Stimulated activated CD4-positive, alpha-beta T cell treated with anti-CD3 and anti-CD28 coated beads, Interleukin-1b, Interleukin-23, amount 100 ng/mL, for 48 hours (primary cell): Measurements from ENCODE around the gene MRPL12.
A peak's percentile ranks its signal among the peaks of the same experiment; 100 is the strongest.
"Not testable (repeated sequence)": the region's sequence is repeated elsewhere in the genome, so short reads cannot be mapped to it uniquely, and the experiment has no call there.

Source experiments
- DNase-seq: peaks from one replicate; pipeline ENCODE4 v3.0.0-alpha.2; 2020

The MRPL12 gene

GRCh38 chr17:81702934-81703746 lies at the start of gene MRPL12:
Gene MRPL12 (plus strand): TSS chr17:81703367. CDS start chr17:81703502, 135 bp downstream.
- peak; percentile 89 for DNase-seq

DNA sequence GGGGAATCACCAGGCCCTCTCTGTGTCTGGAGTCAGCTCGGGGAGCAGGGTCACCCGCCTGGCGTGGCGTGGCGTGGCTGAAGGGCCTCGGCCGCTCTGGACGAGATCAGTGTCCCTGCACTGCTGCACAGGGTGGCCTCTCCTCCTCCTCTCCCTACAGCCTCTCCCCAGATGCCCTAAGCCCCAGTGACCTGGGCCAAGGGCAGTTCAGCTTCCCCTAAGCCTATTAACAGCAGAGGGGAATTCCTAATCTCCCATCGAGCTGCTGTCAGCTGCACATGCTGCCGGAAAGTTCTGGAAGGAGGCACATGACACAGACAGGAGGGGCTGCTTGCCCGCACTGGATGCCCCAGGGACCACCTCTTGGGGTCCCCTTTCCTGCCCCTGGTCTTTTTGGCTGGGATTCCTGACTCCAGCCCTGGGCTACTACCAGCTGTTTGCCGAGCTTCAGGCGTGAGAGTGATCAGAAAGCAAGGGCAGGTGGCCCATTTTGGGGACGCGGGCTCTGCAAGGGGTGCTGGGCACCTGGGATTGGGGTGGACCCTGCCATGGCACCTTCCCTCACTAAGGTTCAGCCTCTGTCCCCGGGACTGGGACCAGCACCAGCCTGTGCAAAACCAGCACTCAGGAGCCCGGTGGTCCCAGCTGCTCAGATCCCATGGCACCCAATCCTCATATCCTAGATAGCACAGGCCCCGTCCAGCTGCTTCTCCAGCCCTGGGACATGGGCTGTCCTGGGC lies 47.6 kb upstream of the MRPL12 start:
- no peak for DNase-seq

DNA sequence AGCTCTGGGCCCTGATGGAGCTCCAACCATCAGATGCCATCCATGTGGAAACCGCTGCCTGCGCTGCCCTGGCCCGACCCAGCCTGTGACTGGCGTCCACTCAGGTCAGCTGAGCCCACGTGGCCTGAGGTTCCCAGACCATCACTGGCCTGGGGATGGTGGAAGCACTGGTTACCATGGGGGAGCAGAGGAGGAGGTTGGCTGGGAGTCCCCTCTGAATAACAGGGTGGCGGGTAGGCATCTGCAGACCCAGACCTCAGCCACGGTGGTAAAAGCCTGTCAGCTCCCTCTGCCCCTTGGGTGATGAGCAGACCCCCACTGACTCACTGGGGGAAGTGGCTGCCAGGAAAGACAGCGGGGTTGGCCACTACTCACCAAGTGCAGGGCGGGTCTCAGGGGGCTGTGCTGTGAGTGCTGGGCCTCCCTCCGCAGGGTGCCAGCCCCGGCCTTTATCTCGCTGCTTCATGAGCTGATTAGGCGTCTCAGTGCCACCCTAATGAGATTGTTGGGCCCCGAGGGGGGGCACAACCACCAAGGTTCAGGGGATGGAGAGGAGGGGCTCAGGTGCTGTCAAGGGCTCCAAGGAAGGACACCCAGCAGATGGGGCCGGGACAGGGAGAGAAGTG lies 46.9 kb upstream of the MRPL12 start, which contains the start of gene PDE6G:
Gene PDE6G (minus strand): TSS at position 425 of the 626 bp plus-strand sequence. CDS start 3,237 bp downstream, outside the sequence.
- no peak for DNase-seq

GRCh38 chr17:81656835-81657234 lies 46.3 kb upstream of the MRPL12 start:
- no peak for DNase-seq

DNA sequence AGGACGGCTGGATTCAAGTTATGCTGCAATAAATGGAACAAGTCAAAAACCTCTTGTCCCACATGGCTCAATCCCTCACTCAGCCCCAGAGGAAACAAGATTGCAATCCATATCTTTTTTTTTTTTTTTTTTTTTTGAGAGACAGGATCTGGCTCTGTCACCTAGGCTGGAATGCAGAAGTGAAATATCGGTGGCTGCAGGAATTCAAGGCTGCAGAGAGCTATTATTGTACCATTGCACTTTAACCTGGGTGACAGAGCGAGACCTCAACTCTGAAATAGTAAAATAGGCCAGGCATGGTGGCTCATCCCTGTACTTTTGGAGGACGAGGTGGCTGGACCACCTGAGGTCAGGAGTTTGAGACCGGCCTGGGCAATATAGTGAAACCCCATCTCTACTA lies 44.1 kb upstream of the MRPL12 start:
- DNase-seq = no peak

- no peak for DNase-seq
These were observed 42.7 kb upstream of the MRPL12 start for GRCh38 chr17:81660441-81660840.

DNA sequence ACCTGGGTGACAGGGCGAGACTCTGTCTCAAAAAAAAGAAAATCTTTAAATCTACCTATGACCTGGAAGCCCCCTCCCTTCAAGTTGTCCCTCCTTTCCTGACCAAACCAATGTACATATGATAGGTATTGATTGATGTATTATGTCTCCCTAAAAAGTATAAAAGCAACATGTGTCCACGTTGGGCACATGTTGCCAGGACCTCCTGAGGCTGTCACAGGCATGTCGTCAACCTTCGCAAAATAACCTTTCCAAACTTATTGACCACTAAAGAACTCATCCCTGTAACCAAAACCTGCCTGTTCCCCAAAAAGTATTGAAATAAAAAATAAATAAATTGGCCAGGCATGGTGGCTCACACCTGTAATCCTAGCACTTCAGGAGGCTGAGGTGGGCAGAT lies 41.2 kb upstream of the MRPL12 start:
- no peak for DNase-seq

GRCh38 chr17:81664051-81664470 lies 39.1 kb upstream of the MRPL12 start:
- DNase-seq = no peak

DNA sequence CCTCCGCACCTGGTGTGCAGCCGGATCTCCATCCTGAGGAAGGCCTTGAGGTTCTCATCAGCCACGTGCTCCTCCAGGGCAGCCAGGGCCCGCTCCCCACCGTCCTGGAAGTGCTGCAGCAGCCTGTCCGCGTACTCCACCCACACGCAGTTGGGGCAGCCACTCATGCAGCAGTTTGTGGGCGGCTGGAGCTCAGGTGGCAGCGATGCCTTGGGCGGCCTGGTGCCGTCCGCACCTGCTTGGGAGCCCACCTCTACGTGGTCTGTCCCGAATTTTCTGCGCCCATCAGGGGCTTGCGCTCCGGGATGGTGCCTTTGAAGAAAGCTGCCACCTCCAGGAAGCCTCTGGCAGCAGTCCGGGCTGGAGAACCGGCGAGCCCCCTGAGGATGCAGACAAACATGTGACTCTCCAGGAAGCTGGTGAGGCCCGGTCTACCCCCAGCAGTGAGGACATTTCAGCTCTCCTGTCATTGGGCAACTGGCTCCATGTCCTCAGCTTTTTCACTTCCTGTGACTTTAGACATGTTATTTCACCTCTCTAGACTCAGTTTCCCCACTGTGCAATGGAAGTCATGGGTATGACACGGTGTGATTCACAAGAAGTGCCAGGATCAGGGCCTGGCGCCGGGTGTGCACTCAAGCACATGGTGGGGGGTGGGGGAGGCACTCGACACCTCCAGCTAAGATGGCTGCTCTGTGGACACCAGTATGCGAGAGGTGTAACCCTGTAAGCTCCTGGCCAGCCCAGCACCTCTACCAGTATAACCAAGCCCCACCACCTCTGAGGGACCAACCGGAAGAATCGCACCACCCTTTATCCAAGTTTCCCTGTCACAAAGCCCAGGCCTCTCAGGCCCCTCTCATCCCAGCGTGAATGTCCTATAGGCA lies 37.7 kb upstream of the MRPL12 start:
- DNase-seq = peak; percentile 76

GRCh38 chr17:81666092-81666341 lies 37.1 kb upstream of the MRPL12 start:
- DNase-seq = no peak

DNA sequence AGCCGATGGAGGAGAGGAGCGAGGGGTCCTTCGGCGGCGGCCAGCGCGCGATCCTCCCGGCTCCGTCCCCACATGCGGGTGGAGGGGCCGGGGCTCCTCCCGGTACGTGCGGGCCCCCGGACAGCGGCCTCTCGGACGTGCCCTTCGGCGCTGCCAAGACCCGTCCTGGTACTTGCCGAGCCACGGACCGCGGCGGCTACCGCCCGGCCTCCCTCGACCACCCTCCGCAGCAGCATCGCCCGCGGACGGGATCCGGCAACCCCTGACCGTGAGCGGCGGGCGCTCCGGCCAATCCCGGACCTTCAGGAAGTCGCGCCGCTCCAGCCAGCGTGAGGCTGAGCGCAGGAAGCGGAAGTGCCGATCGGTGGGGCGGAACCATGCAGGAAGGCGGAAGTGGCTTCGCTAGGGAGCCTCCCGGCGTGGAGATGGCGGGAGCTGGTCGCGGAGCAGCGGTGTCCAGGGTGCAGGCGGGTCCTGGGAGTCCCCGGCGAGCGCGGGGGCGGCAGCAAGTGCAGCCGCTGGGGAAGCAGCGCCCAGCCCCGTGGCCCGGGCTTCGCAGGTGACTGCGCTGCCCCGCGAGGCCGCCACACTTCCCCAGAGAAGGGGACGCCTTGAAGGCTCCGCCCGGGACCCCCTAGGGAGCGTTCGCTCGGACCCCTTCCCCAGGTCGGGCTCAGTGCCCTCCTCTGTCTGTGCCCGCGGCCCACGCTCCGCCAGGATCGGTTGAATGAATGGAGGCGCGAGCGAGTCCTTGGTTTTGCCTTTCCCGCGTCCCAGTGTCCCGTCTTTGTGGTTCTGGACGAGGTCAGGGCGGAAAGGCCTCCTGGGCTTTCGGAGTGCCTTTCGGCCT lies 36.6 kb upstream of the MRPL12 start, which contains the start of the genes CCDC137 and OXLD1:
Gene CCDC137 (plus strand): TSS at position 396 of the 850 bp plus-strand sequence. CDS start 30 bp downstream, at position 426.
Gene OXLD1 (minus strand): TSS at position 264 of the 850 bp plus-strand sequence. CDS start 28 bp downstream, at position 236.
- DNase-seq = peak; percentile 95

GRCh38 chr17:81667754-81668153 lies 35.4 kb upstream of the MRPL12 start:
- no peak for DNase-seq

DNA sequence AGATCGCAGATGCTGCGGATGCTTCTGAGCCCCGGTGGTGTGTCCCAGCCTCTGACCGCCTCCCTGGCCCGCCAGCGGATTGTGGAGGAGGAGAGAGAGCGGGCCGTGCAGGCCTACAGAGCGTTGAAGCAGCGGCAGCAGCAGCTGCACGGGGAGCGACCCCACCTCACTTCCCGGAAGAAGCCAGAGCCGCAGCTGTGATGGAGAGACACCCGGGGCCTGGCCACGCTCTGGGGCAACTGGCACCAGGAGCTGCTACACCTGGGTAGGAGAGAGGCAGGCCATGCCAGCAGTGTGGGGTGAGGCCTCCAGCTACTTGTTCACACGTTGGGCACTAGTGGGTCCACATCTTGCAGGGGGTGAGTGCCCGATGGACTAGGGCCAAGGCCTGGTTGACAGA lies 30.7 kb upstream of the MRPL12 start:
- DNase-seq = no peak

DNA sequence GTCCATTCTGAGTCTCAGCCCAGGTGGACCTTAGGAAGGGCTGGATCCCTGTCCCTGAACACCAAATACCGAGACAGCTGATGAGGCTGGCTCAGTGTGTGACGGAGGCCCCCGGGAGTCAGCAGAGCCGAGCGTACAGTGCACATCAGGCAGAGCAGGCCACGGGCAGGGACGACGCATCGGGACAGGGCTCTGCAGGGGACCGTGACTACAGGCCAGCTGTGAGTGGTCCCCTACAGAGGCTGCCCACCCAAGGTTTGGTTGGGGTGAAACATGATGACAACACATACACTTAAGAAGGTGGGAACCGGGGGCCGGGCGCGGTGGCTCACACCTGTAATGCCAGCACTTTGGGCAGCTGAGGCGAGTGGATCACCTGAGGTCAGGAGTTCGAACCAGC lies 30.2 kb upstream of the MRPL12 start:
- no peak for DNase-seq

GRCh38 chr17:81673561-81674258 lies 29.5 kb upstream of the MRPL12 start:
- DNase-seq = no peak

GRCh38 chr17:81675515-81676221 lies 27.5 kb upstream of the MRPL12 start:
- DNase-seq = not testable (repeated sequence)

GRCh38 chr17:81676906-81677305 lies 26.3 kb upstream of the MRPL12 start:
- no peak for DNase-seq

DNA sequence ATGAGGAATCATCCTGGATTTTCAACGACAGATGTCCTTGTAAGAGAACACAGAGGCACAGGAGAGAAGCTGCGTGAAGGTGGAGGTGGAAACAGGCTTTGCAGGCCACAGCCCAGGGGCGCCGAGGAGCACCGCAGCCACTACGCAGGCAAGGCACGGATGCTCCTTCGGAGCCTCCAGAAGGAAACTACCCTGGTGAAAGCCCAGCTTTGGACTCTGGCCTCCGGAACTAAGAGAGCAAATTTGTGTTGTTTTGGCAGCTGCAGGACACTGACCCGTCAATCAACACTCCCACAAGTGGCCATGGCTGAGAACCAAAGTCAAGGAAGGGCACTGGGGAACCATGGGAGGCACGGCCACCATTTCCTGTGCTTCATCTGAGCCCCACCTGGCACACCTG lies 23.0 kb upstream of the MRPL12 start:
- no peak for DNase-seq

DNA sequence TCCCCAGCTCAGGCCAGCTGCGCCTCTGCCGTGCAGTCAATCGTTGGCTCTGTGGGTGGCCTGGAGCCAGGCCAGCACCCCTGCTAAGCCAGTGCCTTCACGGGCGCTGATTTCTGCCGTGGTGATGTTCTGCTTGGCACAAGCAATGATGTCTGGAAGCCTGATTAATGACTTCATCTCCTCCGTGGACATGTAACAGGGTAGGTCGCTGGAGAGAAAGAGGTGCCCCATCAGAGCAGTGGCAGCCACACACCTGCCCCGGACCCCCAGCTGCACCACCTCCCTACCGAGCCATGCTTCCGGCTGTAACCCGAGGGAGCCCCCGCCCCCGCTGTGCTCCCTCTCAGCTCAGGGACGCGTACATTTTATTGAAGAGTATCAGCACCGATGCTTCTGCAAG lies 21.5 kb upstream of the MRPL12 start:
- no peak for DNase-seq

GRCh38 chr17:81682565-81683207 lies 20.5 kb upstream of the MRPL12 start:
- DNase-seq = no peak
